ENCODE data around the gene PAK6.

Gene PAK6

DNA sequence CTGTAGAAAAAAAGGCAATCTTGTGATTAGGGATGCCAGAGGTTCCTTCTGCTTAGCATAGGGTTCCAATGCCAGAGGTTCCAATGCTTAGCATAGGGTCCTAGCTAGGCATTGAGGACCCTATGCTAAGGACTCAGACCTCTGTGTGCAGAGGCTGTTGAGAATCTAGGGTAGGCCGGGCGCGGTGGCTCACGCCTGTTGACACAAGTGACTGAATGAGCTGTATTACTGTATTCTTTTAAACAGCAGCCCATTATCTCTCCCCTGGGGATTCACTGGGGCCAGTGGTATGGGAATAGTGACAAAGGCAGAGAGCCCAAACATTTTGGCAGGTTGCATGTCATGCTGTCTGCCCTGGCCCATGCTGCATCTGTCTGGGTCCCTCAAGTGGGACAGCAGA lies 16.2 kb downstream of the PAK6 start:
- Mint-ChIP-seq H3K27ac (no peak overlapping the region), H3K9me3 (no peaks in the 10 kb centered on the region), H3K4me1 (ENCODE audit: low read depth) (peaks cover 5% of the 10 kb centered on the region), H3K36me3 (ENCODE audit: low read depth) (no peaks in the 10 kb centered on the region), H3K4me3 (no peak overlapping the region), H3K27me3 (ENCODE audit: low read depth) (peaks cover 38% of the 10 kb centered on the region)
- DNase-seq (ENCODE audit: low spot score) = no peak

- no peak for DNase-seq (ENCODE audit: low spot score)
- Mint-ChIP-seq H3K36me3 (ENCODE audit: low read depth) (no peaks in the 10 kb centered on the region), H3K9me3 (no peaks in the 10 kb centered on the region), H3K27ac (no peak overlapping the region), H3K27me3 (ENCODE audit: low read depth) (peaks cover 27% of the 10 kb centered on the region), H3K4me1 (ENCODE audit: low read depth) (peaks cover 5% of the 10 kb centered on the region), H3K4me3 (no peak overlapping the region)
Measured at GRCh38 chr15:40256638-40257235, 17.9 kb downstream of the PAK6 start.

GRCh38 chr15:40257656-40258450 lies 19.0 kb downstream of the PAK6 start:
- Mint-ChIP-seq H3K4me3 (no peak overlapping the region), H3K27ac (no peak overlapping the region), H3K36me3 (ENCODE audit: low read depth) (no peaks in the 10 kb centered on the region), H3K27me3 (ENCODE audit: low read depth) (peaks cover 27% of the 10 kb centered on the region), H3K4me1 (ENCODE audit: low read depth) (peaks cover 5% of the 10 kb centered on the region), H3K9me3 (no peaks in the 10 kb centered on the region)
- no peak for DNase-seq (ENCODE audit: low spot score)

DNA sequence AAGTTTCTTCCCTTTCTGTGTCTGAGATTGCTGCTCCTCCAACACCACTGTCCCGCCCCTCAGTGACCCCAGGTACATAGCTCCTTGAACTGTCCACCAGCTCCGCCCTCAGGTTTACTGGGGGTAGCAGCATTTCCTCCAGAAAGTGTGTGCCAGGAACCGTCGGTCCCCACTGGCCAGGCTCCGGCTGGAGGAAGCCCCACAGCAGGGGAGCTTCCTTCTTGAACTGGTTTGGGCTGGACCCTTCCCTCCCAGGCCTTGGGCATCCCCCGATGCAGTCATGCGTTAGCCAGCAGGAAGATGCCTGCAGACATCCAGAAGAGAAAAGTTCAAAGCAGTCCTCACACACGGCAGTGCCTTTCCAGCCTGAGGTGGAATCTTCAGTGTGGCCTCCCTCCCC lies 19.7 kb downstream of the PAK6 start:
- no peak overlapping the region for H3K27ac Mint-ChIP-seq

DNA sequence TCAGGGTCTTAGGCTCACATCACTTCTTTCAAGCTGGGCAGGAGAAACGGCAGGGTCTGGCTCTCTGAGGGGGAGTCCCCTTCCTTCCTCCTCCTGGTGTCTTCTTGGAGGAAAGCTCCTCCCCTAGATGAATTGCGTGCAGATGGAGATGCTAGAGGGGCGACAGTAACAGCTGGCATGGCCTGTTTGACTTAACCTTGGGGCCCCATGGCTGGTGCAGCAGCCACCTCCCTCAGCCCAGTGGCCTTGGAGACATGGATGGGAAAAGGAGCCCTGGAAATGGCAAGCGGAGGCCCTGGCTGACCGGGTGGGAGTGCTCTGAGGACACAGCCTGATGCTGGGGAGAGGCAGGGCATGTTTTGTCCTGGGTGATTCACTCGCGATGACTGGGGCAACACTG lies 20.2 kb downstream of the PAK6 start:
- Mint-ChIP-seq H3K27me3 (ENCODE audit: low read depth) (peaks cover 24% of the 10 kb centered on the region), H3K27ac (no peak overlapping the region), H3K9me3 (no peaks in the 10 kb centered on the region), H3K4me3 (no peak overlapping the region), H3K36me3 (ENCODE audit: low read depth) (no peaks in the 10 kb centered on the region), H3K4me1 (ENCODE audit: low read depth) (no peaks in the 10 kb centered on the region)
- no peak for DNase-seq (ENCODE audit: low spot score)

More for the DNA sequence above, 19.7 kb downstream of the PAK6 start:
- H3K27me3 Mint-ChIP-seq (ENCODE audit: low read depth) = peaks cover 27% of the 10 kb centered on the region
- no peak overlapping the region for H3K4me3 Mint-ChIP-seq
- H3K9me3 Mint-ChIP-seq = no peaks in the 10 kb centered on the region
- DNase-seq (ENCODE audit: low spot score) = no peak
- H3K36me3 Mint-ChIP-seq (ENCODE audit: low read depth) = no peaks in the 10 kb centered on the region
- H3K4me1 Mint-ChIP-seq (ENCODE audit: low read depth) = peaks cover 2% of the 10 kb centered on the region

DNA sequence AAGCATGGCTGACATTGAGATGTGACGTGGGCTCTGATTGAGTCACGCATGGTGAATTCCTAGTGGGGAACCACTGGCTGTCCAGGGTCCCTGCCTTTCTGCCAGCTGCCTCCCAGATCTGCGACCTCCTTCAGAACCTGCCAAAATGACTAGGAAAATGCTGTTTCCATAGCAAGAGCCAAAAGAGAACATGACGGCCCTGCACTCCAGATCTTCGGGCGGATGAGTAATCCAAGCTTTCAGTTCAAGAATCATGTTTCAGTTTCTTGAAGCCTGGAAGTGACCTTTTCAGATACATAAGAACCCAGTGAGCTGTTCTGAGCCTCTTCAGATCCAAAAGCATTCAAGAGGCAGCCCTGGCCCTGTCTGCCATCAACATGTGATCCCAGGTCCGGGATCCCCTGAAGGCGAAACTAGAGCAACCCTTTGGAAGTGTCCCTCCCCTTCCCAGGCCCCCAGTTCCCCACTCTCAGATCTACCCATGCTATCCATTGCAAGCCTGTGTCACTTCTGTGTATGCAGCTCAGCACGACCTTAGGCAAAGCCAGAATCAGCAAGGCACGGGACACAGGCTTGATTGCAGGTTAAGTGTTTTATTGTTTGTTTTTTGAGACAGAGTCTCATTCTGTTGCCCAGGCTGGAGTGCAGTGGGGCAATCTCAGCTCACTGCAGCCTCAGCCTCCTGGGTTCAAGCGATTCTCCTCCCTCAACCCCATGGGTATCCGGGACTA lies 24.3 kb downstream of the PAK6 start:
- H3K27ac Mint-ChIP-seq = no peak overlapping the region
- DNase-seq (ENCODE audit: low spot score) = no peak
- H3K27me3 Mint-ChIP-seq (ENCODE audit: low read depth) = peaks cover 16% of the 10 kb centered on the region
- H3K9me3 Mint-ChIP-seq = no peaks in the 10 kb centered on the region
- H3K4me1 Mint-ChIP-seq (ENCODE audit: low read depth) = no peaks in the 10 kb centered on the region
- no peak overlapping the region for H3K4me3 Mint-ChIP-seq
- no peaks in the 10 kb centered on the region for H3K36me3 Mint-ChIP-seq (ENCODE audit: low read depth)

- DNase-seq (ENCODE audit: low spot score) = no peak
- Mint-ChIP-seq H3K27me3 (ENCODE audit: low read depth) (peaks cover 16% of the 10 kb centered on the region), H3K36me3 (ENCODE audit: low read depth) (no peaks in the 10 kb centered on the region), H3K4me3 (no peak overlapping the region), H3K4me1 (ENCODE audit: low read depth) (no peaks in the 10 kb centered on the region), H3K27ac (no peak overlapping the region), H3K9me3 (no peaks in the 10 kb centered on the region)
Measured at GRCh38 chr15:40264321-40265153, 25.7 kb downstream of the PAK6 start.

DNA sequence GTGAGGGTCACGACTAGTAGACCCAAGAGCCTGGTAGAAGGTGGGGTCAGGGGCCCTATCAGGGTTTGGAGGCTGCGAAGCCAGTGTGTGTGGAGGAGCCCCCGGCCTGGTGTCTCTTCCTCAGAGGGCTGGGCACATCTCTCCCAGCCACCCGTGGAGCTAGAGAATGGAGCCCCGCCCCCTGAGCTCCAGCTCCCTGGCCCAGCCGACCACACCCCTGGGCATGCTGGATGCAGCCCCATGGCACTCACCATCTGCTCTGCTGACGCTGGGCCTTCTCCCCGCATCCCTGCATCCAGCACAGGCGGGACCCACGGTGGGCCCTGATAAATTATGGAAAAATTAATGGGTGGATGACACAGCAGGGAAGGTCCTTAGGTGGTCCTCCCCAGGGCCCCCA lies 26.5 kb downstream of the PAK6 start:
- Mint-ChIP-seq H3K36me3 (ENCODE audit: low read depth) (no peaks in the 10 kb centered on the region), H3K27me3 (ENCODE audit: low read depth) (peaks cover 16% of the 10 kb centered on the region), H3K4me1 (ENCODE audit: low read depth) (no peaks in the 10 kb centered on the region)

DNA sequence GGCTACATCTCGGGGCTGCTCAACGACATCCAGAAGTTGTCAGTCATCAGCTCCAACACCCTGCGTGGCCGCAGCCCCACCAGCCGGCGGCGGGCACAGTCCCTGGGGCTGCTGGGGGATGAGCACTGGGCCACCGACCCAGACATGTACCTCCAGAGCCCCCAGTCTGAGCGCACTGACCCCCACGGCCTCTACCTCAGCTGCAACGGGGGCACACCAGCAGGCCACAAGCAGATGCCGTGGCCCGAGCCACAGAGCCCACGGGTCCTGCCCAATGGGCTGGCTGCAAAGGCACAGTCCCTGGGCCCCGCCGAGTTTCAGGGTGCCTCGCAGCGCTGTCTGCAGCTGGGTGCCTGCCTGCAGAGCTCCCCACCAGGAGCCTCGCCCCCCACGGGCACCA lies 27.0 kb downstream of the PAK6 start:
- no peaks in the 10 kb centered on the region for H3K36me3 Mint-ChIP-seq (ENCODE audit: low read depth)
- H3K9me3 Mint-ChIP-seq = no peaks in the 10 kb centered on the region
- no peak for DNase-seq (ENCODE audit: low spot score)
- H3K27ac Mint-ChIP-seq = no peak overlapping the region
- H3K4me1 Mint-ChIP-seq (ENCODE audit: low read depth) = no peaks in the 10 kb centered on the region
- no peak overlapping the region for H3K4me3 Mint-ChIP-seq
- H3K27me3 Mint-ChIP-seq (ENCODE audit: low read depth) = peaks cover 16% of the 10 kb centered on the region

More for the DNA sequence above, 26.5 kb downstream of the PAK6 start:
- Mint-ChIP-seq H3K9me3 (no peaks in the 10 kb centered on the region), H3K4me3 (no peak overlapping the region), H3K27ac (no peak overlapping the region)
- DNase-seq (ENCODE audit: low spot score) = no peak

GRCh38 chr15:40266828-40267304 lies 28.0 kb downstream of the PAK6 start:
- no peaks in the 10 kb centered on the region for H3K36me3 Mint-ChIP-seq (ENCODE audit: low read depth)
- H3K4me1 Mint-ChIP-seq (ENCODE audit: low read depth) = no peaks in the 10 kb centered on the region
- H3K27ac Mint-ChIP-seq = no peak overlapping the region
- H3K9me3 Mint-ChIP-seq = no peaks in the 10 kb centered on the region
- peaks cover 12% of the 10 kb centered on the region for H3K27me3 Mint-ChIP-seq (ENCODE audit: low read depth)
- no peak for DNase-seq (ENCODE audit: low spot score)
- H3K4me3 Mint-ChIP-seq = no peak overlapping the region

DNA sequence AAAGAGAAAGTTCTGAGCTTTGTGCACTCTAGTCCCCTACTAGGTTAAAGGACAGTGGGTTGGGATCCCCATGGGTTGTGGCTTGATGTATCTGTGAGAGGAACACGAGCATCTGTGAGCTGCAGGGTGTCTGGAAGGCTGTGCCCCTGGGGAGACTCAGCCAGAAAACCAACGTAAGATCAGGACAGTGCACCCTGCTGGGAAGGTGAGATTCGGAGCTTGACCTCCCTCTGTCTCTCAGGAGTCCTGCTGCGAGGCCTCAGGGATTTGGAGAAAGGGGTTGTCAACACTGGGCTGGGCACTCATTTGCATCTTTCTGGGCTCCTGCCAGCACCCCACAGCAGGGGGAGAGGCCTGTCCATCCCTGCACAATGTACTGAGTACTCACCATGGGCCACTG lies 28.8 kb downstream of the PAK6 start:
- Mint-ChIP-seq H3K4me1 (ENCODE audit: low read depth) (no peaks in the 10 kb centered on the region), H3K27me3 (ENCODE audit: low read depth) (peaks cover 9% of the 10 kb centered on the region), H3K9me3 (no peaks in the 10 kb centered on the region), H3K27ac (no peak overlapping the region), H3K36me3 (ENCODE audit: low read depth) (no peaks in the 10 kb centered on the region), H3K4me3 (no peak overlapping the region)
- no peak for DNase-seq (ENCODE audit: low spot score)

DNA sequence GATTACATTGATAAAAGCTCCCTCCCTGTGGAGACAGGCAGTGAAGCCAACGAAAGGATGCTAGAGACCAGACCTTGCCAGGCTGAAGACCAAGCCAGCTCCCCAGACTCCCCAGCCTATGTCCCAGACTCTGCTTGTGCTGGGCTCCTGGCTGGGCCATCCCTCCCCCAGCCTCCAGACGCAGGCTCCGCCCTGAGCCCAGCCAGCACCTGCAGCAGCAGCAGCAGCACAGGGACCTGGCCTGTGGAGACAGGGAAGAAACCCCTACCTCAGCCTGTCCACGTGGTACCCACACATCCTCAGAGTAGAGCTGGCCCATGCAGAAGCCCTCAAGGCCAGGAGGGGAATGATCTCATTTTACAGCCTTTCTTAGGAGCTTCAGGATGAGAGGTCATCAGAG lies 30.7 kb downstream of the PAK6 start:
- Mint-ChIP-seq H3K9me3 (no peaks in the 10 kb centered on the region), H3K4me3 (no peak overlapping the region), H3K36me3 (ENCODE audit: low read depth) (no peaks in the 10 kb centered on the region), H3K27me3 (ENCODE audit: low read depth) (no peaks in the 10 kb centered on the region), H3K4me1 (ENCODE audit: low read depth) (no peaks in the 10 kb centered on the region), H3K27ac (no peak overlapping the region)
- DNase-seq (ENCODE audit: low spot score) = no peak

DNA sequence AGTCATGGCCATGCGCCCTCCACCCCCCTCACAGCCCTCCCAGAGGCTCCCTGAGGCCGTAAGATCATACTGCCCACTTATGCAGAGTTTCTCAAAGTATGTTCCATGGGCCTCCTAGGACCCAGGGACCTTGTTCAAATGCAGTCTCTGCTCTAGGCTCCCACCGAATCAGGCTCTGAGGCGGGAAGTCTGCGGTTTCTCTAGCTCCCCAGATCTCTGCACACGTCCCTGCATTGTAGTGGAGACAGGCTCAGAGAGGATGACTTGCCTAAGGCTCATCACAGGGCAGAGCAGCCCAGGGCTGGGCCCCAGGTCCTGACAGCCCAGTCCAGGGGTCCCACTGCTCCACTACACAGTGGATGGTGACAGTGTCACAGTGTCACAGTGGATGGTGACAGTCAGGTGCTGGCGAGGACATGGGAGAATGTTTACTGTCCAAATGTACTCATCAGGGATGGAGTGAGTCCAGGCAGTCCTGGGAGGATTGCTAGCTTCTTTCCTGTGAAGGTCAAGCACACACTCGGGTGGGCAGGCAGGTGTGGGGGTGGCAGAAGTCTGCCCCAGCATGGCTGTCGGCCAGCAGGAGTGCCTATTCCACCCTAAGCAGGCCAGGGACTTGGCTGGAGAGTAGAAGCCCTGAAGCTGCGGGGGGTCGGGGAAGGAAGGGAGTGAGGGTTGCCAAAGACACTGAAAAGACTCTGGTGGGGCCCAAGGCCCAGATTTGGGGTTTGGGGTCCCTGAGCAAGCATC lies 31.6 kb downstream of the PAK6 start:
- no peak overlapping the region for H3K27ac Mint-ChIP-seq
- no peaks in the 10 kb centered on the region for H3K27me3 Mint-ChIP-seq (ENCODE audit: low read depth)
- H3K4me1 Mint-ChIP-seq (ENCODE audit: low read depth) = peaks cover 2% of the 10 kb centered on the region
- no peak overlapping the region for H3K4me3 Mint-ChIP-seq
- no peaks in the 10 kb centered on the region for H3K9me3 Mint-ChIP-seq
- DNase-seq (ENCODE audit: low spot score) = no peak
- no peaks in the 10 kb centered on the region for H3K36me3 Mint-ChIP-seq (ENCODE audit: low read depth)

Measured in T-helper 2 cell treated with Interferon-gamma antibody and Interleukin-4, amounts not matched to agents 5 μg/mL and 100 μg/mL, for 36 hours (primary cell).